CD8-positive, alpha-beta memory T cell (primary cell): ENCODE data around the gene PRDM16. TPM values are rescaled to one million over a fixed set of nuclear protein-coding genes. Genes with fewer than 3 reads are reported as not detected.
A peak's percentile ranks its signal among the peaks of the same experiment; 100 is the strongest.

Experiments used
- CTCF ChIA-PET: fragments of 350-600 bp; sonication (Branson Sonifier 250); formaldehyde crosslinking; loops from one replicate; lab custom pipeline; 2021; ENCODE audit warnings: antibody characterized with exemption; lab: Charles Lee
- POLR2A ChIA-PET: fragments of 350-600 bp; sonication (Branson Sonifier 250); formaldehyde crosslinking; loops from one replicate; lab custom pipeline; 2021; ENCODE audit warnings: antibody characterized with exemption; lab: Charles Lee
- DNase-seq, 5 donors: peaks; one replicate each; pipeline versions ENCODE4 v3.0.0 to v3.0.0-alpha.2; 2020 to 2022; ENCODE audit warnings: mixed read lengths in 1 of 5
- H3K27ac ChIP-seq: one replicate; pipeline ENCODE4 v1.7.0; 2013; ENCODE audit warnings: low read depth, mild to moderate bottlenecking, low read length, moderate library complexity
- H3K27me3 ChIP-seq: 2 replicates; pipeline ENCODE4 v1.7.0; 2013; ENCODE audit warnings: low read length, mild to moderate bottlenecking; ENCODE audit not compliant: insufficient read depth, poor library complexity, severe bottlenecking
- H3K36me3 ChIP-seq: 2 replicates; pipeline ENCODE4 v1.7.0; 2013; ENCODE audit warnings: mild to moderate bottlenecking, low read length, moderate library complexity; ENCODE audit not compliant: insufficient read depth
- H3K4me1 ChIP-seq: 2 replicates; pipeline ENCODE4 v1.7.0; 2013; ENCODE audit warnings: mild to moderate bottlenecking, low read length, moderate library complexity; ENCODE audit not compliant: insufficient read depth
- H3K4me3 ChIP-seq: 2 replicates; pipeline ENCODE4 v1.7.0; 2013; ENCODE audit warnings: mild to moderate bottlenecking, low read length
- H3K9me3 ChIP-seq: 2 replicates; pipeline ENCODE4 v1.7.0; 2013; ENCODE audit warnings: mild to moderate bottlenecking, low read length
- H3K27ac Mint-ChIP-seq, 8 donors: one replicate each; pipeline ENCODE4 v1.8.0; 2020 to 2021; ENCODE audit warnings: mixed read lengths in 8 of 8, mild to moderate bottlenecking in 6 of 8, inconsistent platforms in 3 of 8, moderate library complexity in 3 of 8
- H3K27me3 Mint-ChIP-seq, 2 donors: one replicate each; pipeline ENCODE4 v1.8.0; 2020 to 2021; ENCODE audit warnings: mixed read lengths in 2 of 2, mild to moderate bottlenecking in 1 of 2, moderate library complexity in 1 of 2
- H3K36me3 Mint-ChIP-seq, 3 donors: one replicate each; pipeline ENCODE4 v1.8.0; 2020 to 2021; ENCODE audit warnings: mixed read lengths in 3 of 3, inconsistent platforms in 1 of 3, mild to moderate bottlenecking in 1 of 3
- H3K4me1 Mint-ChIP-seq, 3 donors: one replicate each; pipeline ENCODE4 v1.8.0; 2020 to 2021; ENCODE audit warnings: mixed read lengths in 3 of 3, inconsistent platforms in 1 of 3, mild to moderate bottlenecking in 1 of 3
- H3K4me3 Mint-ChIP-seq, 7 donors: one replicate each; pipeline ENCODE4 v1.8.0; 2020 to 2021; ENCODE audit warnings: mixed read lengths in 7 of 7, mild to moderate bottlenecking in 6 of 7, moderate library complexity in 4 of 7, inconsistent platforms in 2 of 7
- H3K9me3 Mint-ChIP-seq, 5 donors: one replicate each; pipeline ENCODE4 v1.8.0; 2020 to 2022; ENCODE audit warnings: mixed read lengths in 5 of 5, mild to moderate bottlenecking in 3 of 5, moderate library complexity in 2 of 5, inconsistent platforms in 1 of 5
- polyA plus RNA-seq: library from polyadenylated mRNA; unstranded; fragments of 300-500 nt; fragmentation: Illumina TruSeq; gene quantifications from one replicate; pipeline ENCODE4 v1.2.3, GENCODE V29; 2021
- total RNA-seq, 2 experiments: library from RNA; stranded (reverse); gene quantifications; one replicate each; pipeline ENCODE4 v1.2.3, GENCODE V29; 2021

The PRDM16 gene
- total and polyA plus RNA-seq, 3 experiments from 2014 or later: not detected

- ChIA-PET CTCF (no interaction called here), POLR2A (no interaction called here)
- H3K4me1 Mint-ChIP-seq: no peaks in the 10 kb centered on the region
- H3K4me3 Mint-ChIP-seq: no peak overlapping the region
- H3K4me3 ChIP-seq: no peak overlapping the region
- no peaks in the 10 kb centered on the region for H3K27me3 ChIP-seq
- H3K9me3 Mint-ChIP-seq: no peaks in the 10 kb centered on the region
- H3K36me3 Mint-ChIP-seq: no peaks in the 10 kb centered on the region
- DNase-seq: no peak
- H3K27me3 Mint-ChIP-seq: no peaks in the 10 kb centered on the region
- H3K4me1 ChIP-seq: no peaks in the 10 kb centered on the region
- H3K27ac ChIP-seq: no peak overlapping the region
- H3K36me3 ChIP-seq: no peaks in the 10 kb centered on the region
- H3K27ac Mint-ChIP-seq: peak overlapping the region in 1 of 8 donors; percentile 47
- no peaks in the 10 kb centered on the region for H3K9me3 ChIP-seq
Measured at GRCh38 chr1:3221112-3222041, 152.4 kb downstream of the PRDM16 start.

GRCh38 chr1:3222042-3222692, 153.2 kb downstream of the PRDM16 start:
- no peaks in the 10 kb centered on the region for H3K4me1 Mint-ChIP-seq
- no peaks in the 10 kb centered on the region for H3K27me3 Mint-ChIP-seq
- no peaks in the 10 kb centered on the region for H3K36me3 ChIP-seq
- H3K27me3 ChIP-seq: no peaks in the 10 kb centered on the region
- no peaks in the 10 kb centered on the region for H3K9me3 ChIP-seq
- H3K4me1 ChIP-seq: no peaks in the 10 kb centered on the region
- POLR2A ChIA-PET: no interaction called here
- no peak for DNase-seq
- CTCF ChIA-PET: no interaction called here
- no peaks in the 10 kb centered on the region for H3K36me3 Mint-ChIP-seq
- no peak overlapping the region for H3K4me3 ChIP-seq
- H3K27ac ChIP-seq: no peak overlapping the region
- H3K27ac Mint-ChIP-seq: no peak overlapping the region
- H3K4me3 Mint-ChIP-seq: no peak overlapping the region
- no peaks in the 10 kb centered on the region for H3K9me3 Mint-ChIP-seq

GRCh38 chr1:3225661-3226060, 156.7 kb downstream of the PRDM16 start:
- peak overlapping the region in 1 of 8 donors; percentile 58 for H3K27ac Mint-ChIP-seq
- no peaks in the 10 kb centered on the region for H3K9me3 Mint-ChIP-seq
- no peaks in the 10 kb centered on the region for H3K4me1 Mint-ChIP-seq
- no peaks in the 10 kb centered on the region for H3K36me3 Mint-ChIP-seq
- H3K4me3 Mint-ChIP-seq: no peak overlapping the region
- no peaks in the 10 kb centered on the region for H3K36me3 ChIP-seq
- H3K27me3 Mint-ChIP-seq: no peaks in the 10 kb centered on the region
- ChIA-PET POLR2A (no interaction called here), CTCF (no interaction called here)
- no peaks in the 10 kb centered on the region for H3K27me3 ChIP-seq
- H3K4me3 ChIP-seq: no peak overlapping the region
- no peak overlapping the region for H3K27ac ChIP-seq
- DNase-seq: no peak
- no peaks in the 10 kb centered on the region for H3K4me1 ChIP-seq
- no peaks in the 10 kb centered on the region for H3K9me3 ChIP-seq

- no peaks in the 10 kb centered on the region for H3K9me3 ChIP-seq
- Mint-ChIP-seq H3K27ac (no peak overlapping the region), H3K36me3 (no peaks in the 10 kb centered on the region), H3K4me1 (no peaks in the 10 kb centered on the region), H3K9me3 (no peaks in the 10 kb centered on the region), H3K27me3 (no peaks in the 10 kb centered on the region), H3K4me3 (no peak overlapping the region)
- no peaks in the 10 kb centered on the region for H3K4me1 ChIP-seq
- no peak overlapping the region for H3K4me3 ChIP-seq
- H3K36me3 ChIP-seq: no peaks in the 10 kb centered on the region
- H3K27me3 ChIP-seq: no peaks in the 10 kb centered on the region
- ChIA-PET CTCF (no interaction called here), POLR2A (no interaction called here)
- H3K27ac ChIP-seq: no peak overlapping the region
- DNase-seq: no peak
Measured at GRCh38 chr1:3226191-3226590, 157.2 kb downstream of the PRDM16 start.

GRCh38 chr1:3226701-3227350, 157.8 kb downstream of the PRDM16 start:
- ChIA-PET POLR2A (no interaction called here), CTCF (interaction anchor here (0.5 kb wide), 1 partner anchor 34 kb away, joined by 3 read pairs; no protein-coding TSS in a partner anchor)
- H3K36me3 Mint-ChIP-seq: no peaks in the 10 kb centered on the region
- H3K4me3 Mint-ChIP-seq: no peak overlapping the region
- H3K4me1 ChIP-seq: no peaks in the 10 kb centered on the region
- no peaks in the 10 kb centered on the region for H3K4me1 Mint-ChIP-seq
- H3K4me3 ChIP-seq: no peak overlapping the region
- no peak for DNase-seq
- H3K27ac Mint-ChIP-seq: no peak overlapping the region
- H3K9me3 Mint-ChIP-seq: no peaks in the 10 kb centered on the region
- no peaks in the 10 kb centered on the region for H3K36me3 ChIP-seq
- no peaks in the 10 kb centered on the region for H3K27me3 Mint-ChIP-seq
- H3K9me3 ChIP-seq: no peaks in the 10 kb centered on the region
- no peaks in the 10 kb centered on the region for H3K27me3 ChIP-seq
- no peak overlapping the region for H3K27ac ChIP-seq

GRCh38 chr1:3227351-3227704, 158.3 kb downstream of the PRDM16 start:
- no peaks in the 10 kb centered on the region for H3K27me3 Mint-ChIP-seq
- CTCF ChIA-PET: interaction anchor here (0.5 kb wide), 1 partner anchor 34 kb away, joined by 3 read pairs; no protein-coding TSS in a partner anchor
- H3K4me3 Mint-ChIP-seq: no peak overlapping the region
- H3K9me3 Mint-ChIP-seq: no peaks in the 10 kb centered on the region
- POLR2A ChIA-PET: no interaction called here
- H3K27me3 ChIP-seq: no peaks in the 10 kb centered on the region
- no peaks in the 10 kb centered on the region for H3K4me1 Mint-ChIP-seq
- H3K36me3 ChIP-seq: no peaks in the 10 kb centered on the region
- H3K27ac ChIP-seq: no peak overlapping the region
- H3K27ac Mint-ChIP-seq: no peak overlapping the region
- no peaks in the 10 kb centered on the region for H3K4me1 ChIP-seq
- DNase-seq: no peak
- no peak overlapping the region for H3K4me3 ChIP-seq
- no peaks in the 10 kb centered on the region for H3K36me3 Mint-ChIP-seq
- H3K9me3 ChIP-seq: no peaks in the 10 kb centered on the region

GRCh38 chr1:3227893-3228292, 158.9 kb downstream of the PRDM16 start:
- POLR2A ChIA-PET: no interaction called here
- no peaks in the 10 kb centered on the region for H3K27me3 Mint-ChIP-seq

More at GRCh38 chr1:3227893-3228292, 158.9 kb downstream of the PRDM16 start:
- no peaks in the 10 kb centered on the region for H3K4me1 Mint-ChIP-seq
- Histone ChIP-seq H3K27me3 (no peaks in the 10 kb centered on the region), H3K36me3 (no peaks in the 10 kb centered on the region), H3K4me1 (no peaks in the 10 kb centered on the region), H3K9me3 (no peaks in the 10 kb centered on the region), H3K4me3 (no peak overlapping the region), H3K27ac (no peak overlapping the region)
- no peaks in the 10 kb centered on the region for H3K9me3 Mint-ChIP-seq
- no peaks in the 10 kb centered on the region for H3K36me3 Mint-ChIP-seq
- no peak for DNase-seq
- no peak overlapping the region for H3K27ac Mint-ChIP-seq
- H3K4me3 Mint-ChIP-seq: no peak overlapping the region
- CTCF ChIA-PET: no interaction called here
